ENCODE data around the gene GRIN2A. TPM values are rescaled to one million over a fixed set of nuclear protein-coding genes. Genes with fewer than 3 reads are reported as not detected.

GRIN2A gene
- total and polyA plus RNA-seq, 2 of the 8 experiments (the other 6 are each of a cell fraction or from before 2014, with no cell fraction given) = 0.18 to 1.8 TPM

DNA sequence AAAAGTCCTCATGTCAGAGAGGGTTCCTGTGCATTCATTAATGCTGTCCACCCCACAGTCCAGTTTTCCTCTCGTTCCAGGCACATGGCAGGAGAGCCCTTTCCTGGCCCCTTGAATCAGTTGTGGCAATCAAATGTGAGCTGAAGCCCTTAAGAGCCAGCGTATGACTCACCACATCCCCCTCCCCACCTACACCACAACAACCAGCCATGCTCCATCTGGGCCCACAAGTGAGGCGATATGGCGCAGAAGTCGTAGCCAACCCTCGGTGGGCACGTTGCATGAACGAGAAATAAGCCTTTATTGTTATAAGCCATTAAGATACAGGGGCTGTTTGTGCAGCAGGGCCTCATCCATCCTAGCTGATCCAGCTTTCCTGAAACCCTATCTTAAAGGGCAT, 28.2 kb downstream of the GRIN2A start:
- 90% methylated on average over 8 of the region's 8 CpGs; no CpG with 5 or more reads in 1 of the 2 experiments for WGBS, 2 experiments (ENCODE audit: extremely low coverage in 1 of 2, insufficient coverage in 1 of 2, insufficient read length in 1 of 2, insufficient replicate concordance in 2 of 2, low coverage in 1 of 2, low lambda C conversion rate in 2 of 2, missing lambda C conversion rate in 1 of 2)
- POLR2A ChIA-PET (ENCODE audit: partially characterized antibody) = no interaction called here
- H3K9me3 ChIP-seq (ENCODE audit: insufficient read depth in 2 of 2, low read depth in 1 of 2, low read length in 1 of 2) = no peaks in the 10 kb centered on the region
- no peaks in the 10 kb centered on the region for H4K20me1 ChIP-seq (replicated peaks in 1 of 2; ENCODE audit: control insufficient read depth in 1 of 2, insufficient read depth in 2 of 2, low read length in 2 of 2)
- H3K36me3 ChIP-seq (ENCODE audit: control insufficient read depth in 2 of 4, insufficient read depth in 4 of 4, low read length in 3 of 4) = no peaks in the 10 kb centered on the region
- H3K4me1 ChIP-seq (replicated peaks in 1 of 4; ENCODE audit: control insufficient read depth in 3 of 4, insufficient read depth in 4 of 4, low read length in 3 of 4) = no peaks in the 10 kb centered on the region; a peak in 1 of 7 replicates
- H3K56ac ChIP-seq (replicated peaks; ENCODE audit: insufficient read length, low read depth, low read length) = no peak overlapping the region
- H3K23me2 ChIP-seq (ENCODE audit: low read depth, low read length) = no peaks in the 10 kb centered on the region
- H3K9ac ChIP-seq (replicated peaks in 1 of 4; ENCODE audit: extremely low read depth in 1 of 4, low read depth in 3 of 4, low read length in 3 of 4) = no peak overlapping the region
- FAIRE-seq (no peak), DNase-seq (ENCODE audit: low read depth in 1 of 2, low spot score in 2 of 2) (no peak)
- H3K27me3 ChIP-seq (replicated peaks in 1 of 4; ENCODE audit: control insufficient read depth in 3 of 4, extremely low read depth in 1 of 4, insufficient read depth in 3 of 4, low read length in 3 of 4) = no peaks in the 10 kb centered on the region
- CTCF ChIA-PET (ENCODE audit: partially characterized antibody) = no interaction called here
- no peak overlapping the region for H2BK12ac ChIP-seq (ENCODE audit: low read depth, low read length)
- H4K8ac ChIP-seq (ENCODE audit: extremely low read depth, insufficient read depth, low read length) = no peak overlapping the region
- H2BK15ac ChIP-seq (ENCODE audit: low read length) = no peak overlapping the region
- H3K4me3 ChIP-seq (ENCODE audit: extremely low read depth in 1 of 4, insufficient read depth in 2 of 4, low read depth in 3 of 4, low read length in 4 of 4) = no peak overlapping the region
- no peak overlapping the region for H3K4me2 ChIP-seq (ENCODE audit: insufficient read depth in 1 of 2, low read depth in 2 of 2, low read length in 2 of 2)
- H2AFZ ChIP-seq (ENCODE audit: low read length) = no peak overlapping the region
- H3K4ac ChIP-seq (replicated peaks; ENCODE audit: insufficient read length, low read depth, low read length) = no peak overlapping the region
- no peak overlapping the region for H2BK20ac ChIP-seq (ENCODE audit: low read length)
- no peak overlapping the region for H2BK5ac ChIP-seq (ENCODE audit: low read depth, low read length)
- H2BK120ac ChIP-seq (replicated peaks; ENCODE audit: low read depth, low read length) = no peak overlapping the region
- H3K14ac ChIP-seq (ENCODE audit: insufficient read length) = no peak overlapping the region
- no peaks in the 10 kb centered on the region for H3K79me2 ChIP-seq (ENCODE audit: control insufficient read depth in 1 of 2, insufficient read depth in 2 of 2, low read length in 2 of 2)
- no peaks in the 10 kb centered on the region for H3K79me1 ChIP-seq (ENCODE audit: low read depth, low read length)
- H4K91ac ChIP-seq (replicated peaks; ENCODE audit: insufficient read length, low read length) = no peak overlapping the region
- TF ChIP-seq JUN (IDR thresholded peaks at IDR 0.05; ENCODE audit: low read depth, low read length) = no peak
- TF ChIP-seq BCL11A (IDR thresholded peaks at IDR 0.05; ENCODE audit: low read depth in 2 of 2, low read length in 2 of 2) = no peak
- no peak for TF ChIP-seq CREB1 (IDR thresholded peaks at IDR 0.05)
- no peak for TF ChIP-seq SUZ12 (IDR thresholded peaks at IDR 0.05; ENCODE audit: low read length)
- no peak for TF ChIP-seq KDM4A (IDR thresholded peaks at IDR 0.05; ENCODE audit: low read depth, low read length, severe bottlenecking)
- TF ChIP-seq BRCA1 (IDR thresholded peaks at IDR 0.05; ENCODE audit: low read depth, low read length) = no peak
- no peak for TF ChIP-seq MAX (IDR thresholded peaks at IDR 0.05)
- H3K18ac ChIP-seq (ENCODE audit: extremely low read depth, low read length) = no peak overlapping the region
- H3K27ac ChIP-seq (ENCODE audit: low read depth, low read length) = no peak overlapping the region
- H4K5ac ChIP-seq (ENCODE audit: insufficient read length, low read depth, low read length) = no peak overlapping the region
- H3K23ac ChIP-seq (ENCODE audit: insufficient read length) = no peak overlapping the region
- no peak overlapping the region for H2AK5ac ChIP-seq (ENCODE audit: low read depth, low read length)
